Activated CD4-positive, alpha-beta T cell treated with anti-CD3 and anti-CD28 coated beads for 4 hours (primary cell): ENCODE data around the gene ETNK2.

ENCODE experiments used
- DNase-seq, 2 donors: peaks; one replicate each; pipeline ENCODE4 v3.0.0-alpha.2; 2020

The ETNK2 gene

DNA sequence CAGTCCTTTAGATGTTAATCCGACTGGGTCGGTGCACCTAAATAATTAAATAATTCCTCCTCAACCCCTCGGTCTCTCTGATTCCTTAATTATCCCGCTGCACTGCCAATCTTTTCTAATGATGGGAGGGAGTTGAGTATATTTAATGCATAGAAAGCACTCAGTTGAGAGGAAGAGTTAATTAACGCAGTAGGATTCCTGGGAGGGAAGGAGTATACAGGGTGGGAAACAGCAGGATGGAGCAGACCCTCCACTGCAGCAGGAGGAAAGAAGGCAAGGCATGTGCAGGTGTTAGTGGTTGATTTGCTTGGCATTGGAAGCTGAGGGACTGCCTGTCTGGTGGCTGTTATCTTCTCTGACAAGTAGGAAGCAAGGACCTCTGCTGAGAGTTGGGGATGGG, 24.2 kb upstream of the ETNK2 start:
- DNase-seq: no peak

DNA sequence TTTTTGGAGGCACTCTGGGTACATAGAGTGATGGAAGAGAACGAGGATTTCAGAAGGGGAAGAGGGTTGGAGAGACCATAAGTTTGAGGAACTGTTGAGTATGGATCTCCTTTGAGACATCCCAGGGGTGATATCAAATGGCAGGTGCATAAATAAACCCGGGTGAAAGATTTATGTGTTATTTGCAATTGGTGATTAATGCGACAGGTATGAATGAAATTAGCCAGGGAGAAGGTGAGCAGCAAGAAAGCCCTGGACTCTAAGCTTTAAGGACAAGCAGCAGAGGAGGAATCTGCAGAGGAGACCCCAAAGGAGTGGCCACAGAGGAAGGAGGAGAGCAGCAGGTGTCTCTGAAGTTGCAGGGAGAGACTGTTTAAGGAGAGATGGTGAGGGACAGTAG, 23.1 kb upstream of the ETNK2 start:
- no peak for DNase-seq

DNA sequence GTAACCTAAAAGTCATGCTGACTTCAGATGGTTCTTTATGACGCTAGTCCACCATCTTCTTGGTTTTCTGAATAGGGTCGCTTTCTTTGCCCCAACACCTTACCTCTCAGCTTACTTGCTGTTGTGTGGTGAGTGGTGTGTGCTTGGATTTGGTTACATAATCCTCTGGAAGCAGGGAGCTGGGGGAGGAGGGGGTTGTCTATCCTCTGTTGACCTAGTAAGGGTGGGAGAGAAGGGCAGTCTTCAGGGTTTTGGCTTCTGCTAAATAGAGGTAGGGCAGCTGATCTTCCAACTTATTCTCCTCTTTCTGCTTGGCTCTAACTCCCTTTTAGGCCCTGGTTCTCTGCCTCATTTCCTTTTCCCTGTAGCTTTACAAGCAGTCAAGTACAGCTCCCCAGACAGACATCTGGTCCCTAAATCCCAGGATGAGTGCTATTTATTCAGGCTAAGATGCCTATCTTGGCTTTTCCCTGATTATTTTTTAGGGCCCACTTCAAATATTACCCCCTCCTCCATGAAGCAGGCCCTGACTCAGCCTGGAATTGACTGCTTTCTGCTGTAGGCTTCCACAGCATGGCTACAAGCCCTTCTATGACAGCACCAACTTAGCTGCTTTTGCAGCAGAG, 20.7 kb upstream of the ETNK2 start:
- DNase-seq: no peak

DNA sequence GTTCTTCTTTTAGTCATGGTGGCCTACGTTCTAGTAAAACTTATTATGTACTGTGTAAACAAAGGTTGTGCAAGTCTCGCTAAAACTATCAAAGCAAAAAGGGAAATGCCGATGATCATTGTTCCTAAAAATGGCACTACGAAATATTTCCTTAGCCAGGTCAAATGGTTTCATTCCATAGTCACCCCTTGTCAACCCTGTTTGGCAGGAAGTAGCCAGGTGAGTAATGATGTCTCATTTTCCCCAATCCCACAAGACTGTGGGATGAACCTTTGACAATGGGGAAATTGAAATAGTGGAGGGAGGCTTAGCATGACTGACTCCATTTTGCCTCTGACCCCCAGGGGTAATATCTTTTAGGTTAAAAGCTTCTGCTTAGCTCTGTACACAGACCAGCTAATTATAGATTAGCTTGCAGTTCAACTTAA, 19.9 kb upstream of the ETNK2 start:
- no peak for DNase-seq

DNA sequence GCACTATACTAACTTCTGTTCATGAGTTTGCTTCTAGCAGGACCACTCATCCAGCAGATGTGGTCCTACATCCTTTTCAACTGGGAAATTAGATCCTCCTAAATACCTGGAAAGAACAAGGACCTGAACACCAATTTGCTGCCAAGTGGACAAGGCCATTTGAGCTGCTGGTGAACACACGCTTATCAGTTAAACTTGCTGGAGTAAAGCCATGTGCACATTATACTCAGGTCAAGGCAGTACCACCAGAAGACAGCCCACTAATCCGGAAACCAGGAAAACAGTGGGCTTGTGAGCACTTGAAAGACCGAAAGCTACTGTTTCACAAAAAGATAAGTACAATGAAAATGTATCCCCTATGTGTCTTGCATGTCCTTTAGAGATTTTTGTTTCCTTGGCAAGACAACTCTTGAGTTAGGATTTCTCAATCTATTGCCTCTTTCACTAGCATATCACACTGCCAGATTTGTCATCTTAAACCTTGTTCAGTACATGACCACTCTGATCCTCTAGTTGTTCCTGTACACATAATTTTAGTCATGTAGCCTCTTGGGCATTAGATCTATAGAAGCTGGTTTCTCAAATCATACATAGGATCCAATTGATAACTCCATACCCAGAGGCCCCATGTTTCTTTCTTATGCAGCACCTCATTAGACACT, 18.8 kb upstream of the ETNK2 start:
- no peak for DNase-seq

DNA sequence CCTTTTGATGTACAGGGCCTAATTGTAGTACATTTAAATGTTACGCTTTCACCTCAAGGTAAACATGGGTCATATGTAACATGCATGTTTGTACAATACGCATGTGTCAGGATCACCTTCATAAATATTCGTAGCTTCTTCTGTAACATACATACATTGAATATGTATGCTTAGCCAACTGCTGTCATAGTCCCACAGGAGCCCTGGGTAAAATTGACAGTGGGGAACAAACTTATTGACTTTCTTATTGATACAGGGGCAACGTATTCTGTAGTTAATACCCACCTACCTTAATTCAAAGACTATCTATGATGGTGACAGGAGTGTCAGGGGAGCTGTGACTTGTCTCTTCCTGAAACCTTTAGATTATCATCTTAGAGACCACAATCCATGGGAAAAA, 18.0 kb upstream of the ETNK2 start:
- DNase-seq: no peak

DNA sequence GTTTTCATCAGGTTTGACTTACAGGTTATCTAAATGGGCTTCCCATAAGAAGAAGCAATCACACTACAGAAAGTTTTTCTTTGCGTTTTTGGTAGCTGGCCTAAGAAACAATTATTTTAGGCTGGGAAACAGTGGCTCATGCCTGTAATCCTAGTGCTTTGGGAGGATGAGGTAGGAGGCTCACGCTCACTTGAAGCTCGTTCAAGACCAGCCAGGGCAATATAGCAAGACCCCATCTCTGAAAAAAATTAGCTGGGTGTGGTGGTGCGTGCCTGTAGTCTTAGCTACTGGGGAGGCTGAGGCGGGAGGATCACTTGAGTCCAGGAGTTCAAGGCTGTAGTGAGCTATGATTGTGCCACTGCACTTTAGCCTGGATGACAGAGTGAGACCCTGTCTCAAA, 15.9 kb upstream of the ETNK2 start:
- no peak for DNase-seq

DNA sequence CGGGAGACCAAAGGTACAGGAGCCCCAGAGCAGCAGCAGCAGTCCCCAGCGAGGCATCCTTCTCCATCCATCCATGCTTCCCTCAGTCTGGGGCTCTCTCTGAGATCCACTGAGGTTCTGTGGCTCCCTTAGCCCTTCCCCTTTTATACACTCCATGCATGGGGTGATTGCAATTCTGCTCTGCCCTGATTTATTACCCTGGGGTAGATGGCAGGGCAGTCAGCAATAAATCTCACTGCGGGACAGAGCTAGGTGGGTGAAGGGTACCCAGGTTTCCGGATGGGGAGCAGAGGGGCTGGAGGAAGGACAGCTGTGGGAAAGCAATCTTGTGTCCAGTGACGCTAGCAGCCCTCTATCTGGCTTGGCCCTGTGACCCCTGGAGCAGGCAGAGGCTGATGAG, 14.4 kb upstream of the ETNK2 start, which contains the start of gene REN:
Gene REN, minus strand, starts transcription at position 119 of the 400 bp plus-strand sequence. Its CDS starts 44 bp downstream, at position 75.
- DNase-seq: no peak

DNA sequence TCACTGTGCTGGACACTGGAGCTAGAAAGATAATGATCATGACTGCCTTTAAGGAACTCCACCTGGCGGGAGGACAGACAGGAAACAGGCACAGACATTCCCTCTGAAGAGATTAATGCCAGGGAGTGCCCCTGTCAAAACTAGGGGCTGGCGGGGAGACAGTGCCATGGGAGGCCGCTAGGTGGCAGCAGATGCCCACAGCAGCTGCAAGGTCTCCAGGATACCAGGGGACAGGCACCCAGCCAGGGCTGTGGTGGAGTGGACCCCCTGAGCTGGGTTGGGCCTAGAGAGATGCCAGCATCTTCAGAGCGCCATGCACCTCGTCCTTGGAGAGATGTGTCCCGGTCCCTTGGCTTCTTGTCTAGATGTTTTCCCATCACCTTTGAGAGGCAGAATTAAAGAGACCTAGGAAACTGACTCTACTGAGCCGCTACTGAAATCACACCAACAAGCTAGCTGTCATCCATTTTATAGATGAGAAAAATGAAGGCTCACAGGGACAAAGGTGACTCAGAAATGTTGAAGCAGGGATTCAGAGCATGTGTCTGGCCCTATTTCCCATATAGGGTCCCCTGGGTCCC, 10.7 kb upstream of the ETNK2 start:
- peak; percentile 66 to 80 for DNase-seq

DNA sequence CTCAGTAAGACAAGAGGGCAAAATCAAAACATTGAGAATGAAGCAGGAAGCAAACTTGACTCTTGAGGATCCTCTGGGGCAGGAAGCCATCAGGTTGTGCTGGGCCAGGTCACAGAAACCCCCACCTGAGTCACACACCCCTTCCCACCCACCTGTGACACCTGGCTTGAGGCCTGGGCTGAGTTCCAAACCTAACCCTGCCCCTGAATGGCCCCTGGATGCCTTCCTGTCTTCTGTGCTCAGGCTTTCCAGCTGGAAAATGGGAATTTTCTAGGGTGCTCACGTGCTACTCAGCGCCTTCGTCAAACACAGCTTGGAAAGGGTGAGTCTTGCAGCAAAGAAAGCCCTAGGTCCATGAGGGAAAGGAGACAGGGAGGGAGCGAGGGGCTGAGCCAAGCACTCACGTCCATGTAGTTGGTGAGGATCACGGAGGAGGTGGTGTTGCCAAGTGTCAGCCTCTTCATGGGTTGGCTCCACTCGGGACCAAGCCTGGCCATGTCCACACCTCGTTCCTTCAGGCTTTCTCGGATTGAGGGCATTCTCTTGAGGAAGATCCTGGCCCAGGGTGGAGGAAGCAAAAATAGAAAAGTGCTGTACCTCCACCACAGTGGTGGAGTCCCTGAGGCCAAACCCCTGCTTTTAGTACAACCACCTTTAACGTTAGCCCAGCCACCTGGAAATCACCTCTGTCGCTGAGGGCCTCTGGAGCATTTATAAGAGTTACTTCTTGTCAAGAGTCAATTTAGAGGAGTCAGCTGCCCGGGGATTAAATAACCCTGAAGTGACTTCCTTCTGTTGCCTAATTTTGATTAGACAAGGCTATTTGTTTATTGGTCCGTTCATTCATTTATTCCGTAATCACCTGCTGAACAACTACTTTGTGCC, 10.0 kb upstream of the ETNK2 start:
- no peak for DNase-seq

DNA sequence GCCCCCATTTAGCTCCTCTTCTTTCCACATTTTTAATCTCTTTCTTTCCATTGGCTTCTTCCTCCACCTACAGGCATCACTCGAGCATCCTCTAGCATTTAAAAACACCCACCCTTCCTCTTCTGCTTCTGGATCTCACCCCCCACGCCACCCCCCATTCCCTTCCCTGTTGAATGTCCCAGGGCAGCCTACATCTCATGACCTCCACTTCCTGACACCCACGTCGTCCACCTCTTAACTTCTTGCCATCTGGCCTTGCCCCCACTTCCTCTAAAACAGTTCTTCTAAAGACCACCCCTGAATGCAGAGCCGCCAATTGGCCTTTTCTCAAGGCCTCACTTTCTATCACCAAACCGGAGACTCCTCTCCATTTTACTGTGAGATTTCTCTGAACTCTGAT, 6.1 kb upstream of the ETNK2 start:
- DNase-seq: no peak

DNA sequence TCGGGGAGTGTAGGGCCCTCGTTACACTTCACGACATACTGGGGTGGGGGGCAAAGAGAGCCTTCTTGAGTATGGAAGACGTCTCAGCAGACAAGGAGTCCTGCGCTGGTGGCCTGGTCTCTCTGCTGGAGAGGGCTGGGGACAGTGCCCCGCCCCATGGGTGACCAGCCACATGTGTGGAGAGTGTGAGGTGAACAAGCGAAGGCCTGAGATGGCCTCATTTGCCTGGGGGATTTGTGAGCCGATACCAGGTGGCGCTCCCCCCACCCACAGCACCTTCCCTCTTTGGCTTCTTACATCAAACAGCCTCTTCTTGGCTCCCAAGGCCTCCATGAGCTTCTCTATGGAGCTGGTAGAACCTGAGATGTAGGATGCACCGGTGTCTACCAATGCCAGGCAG, 4.0 kb upstream of the ETNK2 start:
- no peak for DNase-seq

DNA sequence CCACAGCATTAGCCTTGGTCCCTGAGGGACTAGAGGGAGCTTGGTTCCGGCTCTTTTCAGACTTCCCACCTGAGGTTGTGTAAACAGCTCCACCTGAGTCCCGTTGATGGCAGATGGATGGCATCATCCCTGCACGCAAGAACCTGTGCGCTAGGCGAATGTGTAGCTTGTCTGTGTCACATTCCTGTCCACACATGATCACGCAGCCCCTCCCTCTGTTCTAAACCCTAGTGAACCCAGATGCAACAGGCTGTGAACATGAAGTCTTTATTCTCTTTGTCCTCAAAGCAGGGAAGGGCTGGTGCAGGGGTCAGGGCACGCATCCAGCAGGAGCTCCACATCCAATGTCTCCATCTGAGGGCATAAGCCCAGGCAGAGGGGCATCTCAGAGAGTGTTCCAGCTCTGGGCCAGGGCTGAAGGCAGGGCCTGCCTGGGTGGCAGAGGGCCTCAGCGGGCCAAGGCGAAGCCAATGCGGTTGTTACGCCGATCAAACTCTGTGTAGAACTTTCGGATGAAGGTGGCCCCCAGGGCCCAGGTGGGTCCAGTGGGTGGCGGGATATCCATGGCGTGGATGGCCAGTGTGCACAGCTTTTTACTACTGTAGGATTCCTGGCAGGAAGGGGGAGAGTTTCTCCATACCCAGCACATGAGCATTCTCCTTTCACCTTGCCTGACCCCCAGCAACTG, 2.9 kb upstream of the ETNK2 start:
- no peak for DNase-seq

DNA sequence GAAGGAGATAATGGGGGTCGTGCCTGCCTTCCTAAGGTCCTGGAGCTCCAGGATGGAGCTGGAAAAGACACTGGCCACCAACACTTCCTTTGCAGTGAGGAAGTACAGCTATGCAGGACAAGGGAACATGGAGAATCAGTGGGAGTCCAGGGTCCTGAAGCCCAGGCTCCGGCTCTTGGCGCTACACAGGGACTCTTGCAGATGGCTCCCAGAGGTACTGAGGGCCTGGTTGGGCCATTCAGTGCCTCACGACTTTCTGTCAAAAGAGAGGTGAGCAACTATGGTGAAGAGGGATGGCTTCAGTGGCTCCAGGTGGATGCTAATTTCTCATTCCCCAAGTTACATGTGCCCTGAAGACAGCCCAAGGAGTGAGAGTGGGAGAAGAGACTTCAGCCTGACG, 1.8 kb upstream of the ETNK2 start:
- DNase-seq: no peak

DNA sequence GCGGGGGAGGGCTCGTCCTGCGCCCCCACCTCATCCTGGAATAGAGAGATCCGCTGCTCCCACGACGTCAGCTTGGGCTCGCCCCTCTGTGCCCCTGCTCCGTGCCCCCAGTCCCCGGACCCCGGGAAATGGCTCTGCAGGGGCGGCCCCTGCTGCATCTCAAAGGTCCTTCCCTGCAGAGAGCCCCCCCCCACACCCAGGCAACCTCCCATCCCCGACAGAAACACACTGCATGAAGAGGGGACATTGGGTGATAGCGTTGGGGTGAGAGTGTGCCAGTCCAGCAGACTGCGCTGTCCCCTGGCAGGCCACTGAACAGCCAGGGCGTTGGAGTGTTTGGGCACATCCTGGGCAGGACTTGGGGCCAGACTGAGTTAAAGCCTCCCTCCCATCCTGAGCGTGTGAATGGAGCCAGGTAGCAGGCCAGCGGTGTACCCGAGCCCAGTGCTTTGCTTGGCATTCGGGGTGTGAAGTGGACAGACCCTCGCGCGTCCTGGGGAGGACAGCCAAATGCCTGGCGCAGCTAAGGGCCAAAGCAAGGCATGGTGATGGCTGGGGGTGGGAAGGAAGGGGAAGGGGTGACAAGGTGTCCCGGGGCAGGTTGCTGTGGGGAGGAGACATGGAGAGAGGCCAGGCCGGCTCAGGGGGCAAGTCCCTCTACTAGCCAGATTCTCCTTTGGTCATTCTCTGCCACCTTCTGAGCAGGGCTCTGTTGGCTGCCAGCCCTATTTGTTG, 633 bp upstream of the ETNK2 start:
- DNase-seq: no peak

DNA sequence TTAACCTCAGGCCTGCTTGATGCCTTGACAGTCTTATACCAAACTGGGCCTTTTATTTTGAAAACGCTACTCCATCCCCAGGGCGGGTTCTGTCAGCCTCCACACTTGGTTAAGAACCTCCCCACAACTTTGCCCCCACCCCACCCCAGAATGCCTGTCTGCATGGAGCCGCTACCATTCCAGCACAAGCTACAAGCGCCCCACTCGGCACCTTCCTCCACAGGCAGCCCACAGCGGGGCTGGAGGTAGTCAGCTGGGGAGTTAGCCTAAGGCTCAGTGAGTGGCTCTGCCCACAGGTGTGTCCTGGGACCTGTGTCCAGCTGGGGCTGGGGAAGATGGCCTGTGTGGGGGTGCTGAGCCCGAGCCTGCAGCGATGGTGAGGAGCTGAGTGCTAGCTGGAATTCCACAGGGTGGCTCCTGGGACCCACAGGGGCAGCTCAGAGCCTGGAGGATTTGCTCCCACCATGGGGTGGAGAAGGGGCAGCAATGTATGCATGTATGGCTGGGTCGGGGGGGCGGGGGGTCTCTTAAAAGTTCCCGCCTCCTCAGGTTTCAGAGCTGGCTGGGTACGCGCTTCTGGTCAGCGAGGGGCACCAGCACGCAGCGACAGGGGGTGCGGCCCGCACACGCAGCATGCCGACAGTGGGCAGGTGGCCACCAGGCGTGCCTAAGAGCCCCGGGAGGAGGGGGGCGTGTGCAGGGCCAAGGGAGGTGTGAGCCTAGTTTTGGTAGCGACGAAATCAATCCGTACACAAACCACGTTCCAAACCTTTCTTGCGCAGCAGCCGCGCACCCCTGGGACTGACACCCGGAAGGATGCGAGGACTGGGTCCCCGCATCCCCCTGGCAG, 917 bp downstream of the ETNK2 start:
- DNase-seq: no peak

DNA sequence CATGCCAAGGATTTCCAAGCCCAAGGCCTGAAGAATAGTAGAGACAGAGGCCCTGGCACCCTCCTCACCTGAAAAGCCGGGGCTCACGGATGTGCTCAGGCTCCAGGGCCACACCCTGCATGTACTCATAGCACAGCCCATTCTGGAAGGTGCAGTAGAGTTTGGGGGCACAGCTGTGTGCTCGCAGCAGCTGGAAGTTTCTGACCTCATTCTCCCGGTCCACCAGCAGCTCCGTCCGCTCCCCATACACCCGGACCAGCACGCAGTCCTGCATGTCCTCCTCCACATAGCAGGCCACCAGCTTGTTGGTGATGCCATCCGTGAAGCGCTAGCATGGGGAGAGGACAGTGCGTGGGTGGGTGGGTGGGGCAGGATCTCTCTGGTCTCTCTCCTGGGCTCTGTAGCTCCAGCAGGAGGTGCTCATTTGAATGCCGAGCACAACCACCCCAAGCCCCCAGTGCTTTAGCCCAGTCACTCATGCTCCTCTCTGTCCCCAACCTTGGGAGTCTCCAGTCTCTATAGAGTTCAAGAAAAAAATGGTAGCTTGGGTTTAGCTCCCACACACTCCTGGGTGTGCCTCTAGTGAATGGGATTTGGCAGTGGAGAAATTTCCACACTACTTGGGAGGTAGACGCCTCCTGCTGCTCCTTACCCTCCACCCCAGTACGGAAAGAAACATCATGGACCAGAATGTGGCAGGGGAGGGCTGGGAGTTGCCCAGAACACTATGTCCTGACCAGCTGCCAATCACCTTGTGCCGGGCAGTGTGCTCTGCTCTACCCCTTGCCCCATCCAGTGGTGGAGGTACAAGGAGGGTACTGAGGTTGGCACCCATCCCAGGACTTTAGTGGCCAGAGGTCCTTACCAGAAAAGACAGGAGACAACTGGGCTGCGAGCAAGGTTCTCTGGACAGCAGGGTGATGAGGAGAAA, 1.9 kb downstream of the ETNK2 start:
- DNase-seq: no peak

DNA sequence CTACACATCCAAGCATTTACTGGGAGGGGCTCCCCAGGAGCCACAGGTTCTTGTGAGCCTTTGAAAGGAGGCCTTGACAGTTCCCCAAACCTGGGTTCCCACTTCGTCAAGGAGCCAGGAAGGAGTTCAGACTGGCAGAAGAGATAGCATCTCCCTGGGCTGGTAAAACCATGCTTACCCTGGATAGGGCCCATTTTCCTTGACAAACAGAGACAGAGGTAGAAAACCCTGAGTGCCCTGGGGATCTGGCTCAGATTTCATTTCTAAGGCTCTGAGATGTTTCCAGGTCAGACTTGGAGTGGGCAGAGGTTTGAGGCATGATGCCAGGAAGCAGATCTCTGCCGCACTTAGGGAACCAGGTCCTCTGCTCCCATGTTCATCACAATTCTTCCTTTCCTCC, 2.7 kb downstream of the ETNK2 start:
- no peak for DNase-seq

DNA sequence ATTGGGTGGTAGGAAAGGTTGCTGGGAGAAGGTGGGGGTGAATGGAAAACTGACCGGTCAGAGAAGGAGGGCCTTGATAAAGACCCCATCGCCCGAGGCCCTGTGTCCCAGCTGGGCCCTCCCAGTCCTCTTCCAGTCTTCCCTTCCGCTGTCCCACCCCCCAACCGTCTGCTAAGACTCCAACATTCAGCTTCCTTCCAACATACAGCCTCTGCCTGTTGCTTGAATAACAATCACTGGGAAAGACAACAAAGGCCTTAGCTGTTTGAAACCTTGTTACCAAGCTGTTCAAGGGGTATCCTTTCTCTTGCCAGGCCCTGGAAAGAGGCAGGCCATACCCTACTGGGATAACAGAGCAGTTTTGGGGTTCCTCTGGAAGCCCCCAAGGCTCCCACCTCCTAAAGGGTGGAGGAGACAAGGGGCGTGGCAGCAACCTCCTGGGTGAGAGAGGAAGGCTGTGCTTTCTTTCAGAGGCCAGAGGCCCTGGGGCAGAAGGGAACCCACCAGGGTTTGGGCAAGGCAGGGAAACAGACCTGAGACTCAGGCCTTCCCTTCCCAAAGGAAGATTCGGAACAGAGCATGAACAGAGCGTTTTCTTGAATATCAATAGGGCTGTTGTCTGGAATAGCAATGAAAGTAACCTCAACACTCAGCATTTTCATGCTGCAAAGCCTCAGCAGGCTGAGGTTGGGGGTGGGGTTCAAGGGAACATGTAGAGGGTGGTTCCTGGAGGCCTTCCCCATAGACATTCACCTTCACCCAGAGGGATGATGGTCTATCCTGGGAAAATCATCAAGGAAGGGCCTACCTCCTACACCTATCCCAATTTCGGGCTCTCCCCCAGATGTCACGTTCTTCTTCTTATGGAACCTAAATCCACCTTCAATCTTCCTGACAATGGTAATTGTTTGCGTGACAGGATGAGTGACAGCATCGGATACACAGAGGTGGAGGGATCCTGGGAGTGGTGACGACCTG, 4.1 kb downstream of the ETNK2 start:
- no peak for DNase-seq
